ENCODE results near the gene CDYL2.
A peak's percentile ranks its signal among the peaks of the same experiment; 100 is the strongest.

Gene CDYL2

GRCh38 chr16:80804526-80805383, at the start of gene CDYL2:
CDYL2 (minus strand) TSS chr16:80804598; CDS start chr16:80804173, 425 bp downstream.
- no peaks in the 10 kb centered on the region for H3K36me3 ChIP-seq (ENCODE audit: insufficient read depth, low read depth, low read length)
- H3K9ac ChIP-seq (ENCODE audit: low read depth, low read length), result no peak within 1 kb of the TSS
- no peak within 1 kb of the TSS for H3K27ac ChIP-seq (ENCODE audit: low read length)
- no peaks in the 10 kb centered on the region for H3K4me1 ChIP-seq (ENCODE audit: insufficient read depth, low read length)
- H3K4me3 ChIP-seq (ENCODE audit: low read length), result peak within 1 kb of the TSS; percentile 62
- H3K27me3 ChIP-seq (ENCODE audit: insufficient read depth, low read length), result peaks cover 58% of the 10 kb centered on the region
- no peaks in the 10 kb centered on the region for H3K9me3 ChIP-seq (ENCODE audit: insufficient read depth, low read depth, low read length)

- Histone ChIP-seq H3K9ac (ENCODE audit: low read depth, low read length) (no peak overlapping the region), H3K27ac (ENCODE audit: low read length) (no peak overlapping the region), H3K9me3 (ENCODE audit: insufficient read depth, low read depth, low read length) (no peaks in the 10 kb centered on the region), H3K4me3 (ENCODE audit: low read length) (no peak overlapping the region), H3K36me3 (ENCODE audit: insufficient read depth, low read depth, low read length) (no peaks in the 10 kb centered on the region), H3K4me1 (ENCODE audit: insufficient read depth, low read length) (no peaks in the 10 kb centered on the region), H3K27me3 (ENCODE audit: insufficient read depth, low read length) (no peaks in the 10 kb centered on the region)
Observed at GRCh38 chr16:80852261-80852872, 48.0 kb upstream of the CDYL2 start.

GRCh38 chr16:80851831-80852230, 47.4 kb upstream of the CDYL2 start:
- Histone ChIP-seq H3K4me1 (ENCODE audit: insufficient read depth, low read length) (no peaks in the 10 kb centered on the region), H3K36me3 (ENCODE audit: insufficient read depth, low read depth, low read length) (no peaks in the 10 kb centered on the region), H3K9ac (ENCODE audit: low read depth, low read length) (no peak overlapping the region), H3K4me3 (ENCODE audit: low read length) (no peak overlapping the region), H3K9me3 (ENCODE audit: insufficient read depth, low read depth, low read length) (no peaks in the 10 kb centered on the region), H3K27me3 (ENCODE audit: insufficient read depth, low read length) (no peaks in the 10 kb centered on the region), H3K27ac (ENCODE audit: low read length) (no peak overlapping the region)

- Histone ChIP-seq H3K4me1 (ENCODE audit: insufficient read depth, low read length) (no peaks in the 10 kb centered on the region), H3K27ac (ENCODE audit: low read length) (no peak overlapping the region), H3K4me3 (ENCODE audit: low read length) (no peak overlapping the region)
Observed at GRCh38 chr16:80850757-80851156, 46.4 kb upstream of the CDYL2 start.

GRCh38 chr16:80848862-80849261, 44.5 kb upstream of the CDYL2 start:
- Histone ChIP-seq H3K36me3 (ENCODE audit: insufficient read depth, low read depth, low read length) (no peaks in the 10 kb centered on the region), H3K4me1 (ENCODE audit: insufficient read depth, low read length) (no peaks in the 10 kb centered on the region), H3K9ac (ENCODE audit: low read depth, low read length) (no peak overlapping the region), H3K4me3 (ENCODE audit: low read length) (no peak overlapping the region), H3K27ac (ENCODE audit: low read length) (no peak overlapping the region), H3K9me3 (ENCODE audit: insufficient read depth, low read depth, low read length) (no peaks in the 10 kb centered on the region), H3K27me3 (ENCODE audit: insufficient read depth, low read length) (no peaks in the 10 kb centered on the region)

More at GRCh38 chr16:80850757-80851156, 46.4 kb upstream of the CDYL2 start:
- Histone ChIP-seq H3K27me3 (ENCODE audit: insufficient read depth, low read length) (no peaks in the 10 kb centered on the region), H3K9ac (ENCODE audit: low read depth, low read length) (no peak overlapping the region), H3K36me3 (ENCODE audit: insufficient read depth, low read depth, low read length) (no peaks in the 10 kb centered on the region), H3K9me3 (ENCODE audit: insufficient read depth, low read depth, low read length) (no peaks in the 10 kb centered on the region)

GRCh38 chr16:80846680-80847079, 42.3 kb upstream of the CDYL2 start:
- no peak overlapping the region for H3K9ac ChIP-seq (ENCODE audit: low read depth, low read length)
- peaks cover 1% of the 10 kb centered on the region; the same call in 1 of the 2 replicates for H3K9me3 ChIP-seq (ENCODE audit: insufficient read depth, low read depth, low read length)
- H3K36me3 ChIP-seq (ENCODE audit: insufficient read depth, low read depth, low read length), result no peaks in the 10 kb centered on the region
- no peak overlapping the region for H3K4me3 ChIP-seq (ENCODE audit: low read length)
- H3K4me1 ChIP-seq (ENCODE audit: insufficient read depth, low read length), result no peaks in the 10 kb centered on the region
- H3K27me3 ChIP-seq (ENCODE audit: insufficient read depth, low read length), result no peaks in the 10 kb centered on the region; the same call in 1 of the 2 replicates
- no peak overlapping the region for H3K27ac ChIP-seq (ENCODE audit: low read length)

GRCh38 chr16:80846275-80846674, 41.9 kb upstream of the CDYL2 start:
- Histone ChIP-seq H3K4me3 (ENCODE audit: low read length) (no peak overlapping the region), H3K27me3 (ENCODE audit: insufficient read depth, low read length) (no peaks in the 10 kb centered on the region; the same call in 1 of the 2 replicates), H3K4me1 (ENCODE audit: insufficient read depth, low read length) (no peaks in the 10 kb centered on the region), H3K36me3 (ENCODE audit: insufficient read depth, low read depth, low read length) (no peaks in the 10 kb centered on the region), H3K9me3 (ENCODE audit: insufficient read depth, low read depth, low read length) (peaks cover 4% of the 10 kb centered on the region; the same call in 1 of the 2 replicates), H3K9ac (ENCODE audit: low read depth, low read length) (no peak overlapping the region), H3K27ac (ENCODE audit: low read length) (no peak overlapping the region)

GRCh38 chr16:80844395-80844794, 40.0 kb upstream of the CDYL2 start:
- Histone ChIP-seq H3K9ac (ENCODE audit: low read depth, low read length) (no peak overlapping the region), H3K4me3 (ENCODE audit: low read length) (no peak overlapping the region), H3K27me3 (ENCODE audit: insufficient read depth, low read length) (no peaks in the 10 kb centered on the region; the same call in 1 of the 2 replicates), H3K4me1 (ENCODE audit: insufficient read depth, low read length) (no peaks in the 10 kb centered on the region), H3K9me3 (ENCODE audit: insufficient read depth, low read depth, low read length) (peaks cover 4% of the 10 kb centered on the region; the same call in 1 of the 2 replicates), H3K27ac (ENCODE audit: low read length) (no peak overlapping the region), H3K36me3 (ENCODE audit: insufficient read depth, low read depth, low read length) (no peaks in the 10 kb centered on the region)

- Histone ChIP-seq H3K9ac (ENCODE audit: low read depth, low read length) (no peak overlapping the region), H3K4me3 (ENCODE audit: low read length) (no peak overlapping the region), H3K9me3 (ENCODE audit: insufficient read depth, low read depth, low read length) (peaks cover 4% of the 10 kb centered on the region; the same call in 1 of the 2 replicates), H3K27me3 (ENCODE audit: insufficient read depth, low read length) (no peaks in the 10 kb centered on the region; the same call in 1 of the 2 replicates), H3K36me3 (ENCODE audit: insufficient read depth, low read depth, low read length) (no peaks in the 10 kb centered on the region), H3K4me1 (ENCODE audit: insufficient read depth, low read length) (no peaks in the 10 kb centered on the region), H3K27ac (ENCODE audit: low read length) (no peak overlapping the region)
Observed at GRCh38 chr16:80841231-80841630, 36.8 kb upstream of the CDYL2 start.

- Histone ChIP-seq H3K27me3 (ENCODE audit: insufficient read depth, low read length) (no peaks in the 10 kb centered on the region; the same call in 1 of the 2 replicates), H3K9ac (ENCODE audit: low read depth, low read length) (no peak overlapping the region), H3K4me1 (ENCODE audit: insufficient read depth, low read length) (no peaks in the 10 kb centered on the region), H3K36me3 (ENCODE audit: insufficient read depth, low read depth, low read length) (no peaks in the 10 kb centered on the region), H3K4me3 (ENCODE audit: low read length) (no peak overlapping the region), H3K9me3 (ENCODE audit: insufficient read depth, low read depth, low read length) (peaks cover 4% of the 10 kb centered on the region; the same call in 1 of the 2 replicates), H3K27ac (ENCODE audit: low read length) (no peak overlapping the region)
Observed at GRCh38 chr16:80837533-80838147, 33.2 kb upstream of the CDYL2 start.

GRCh38 chr16:80836846-80837245, 32.4 kb upstream of the CDYL2 start:
- Histone ChIP-seq H3K36me3 (ENCODE audit: insufficient read depth, low read depth, low read length) (no peaks in the 10 kb centered on the region), H3K9me3 (ENCODE audit: insufficient read depth, low read depth, low read length) (peaks cover 4% of the 10 kb centered on the region; the same call in 1 of the 2 replicates), H3K4me3 (ENCODE audit: low read length) (no peak overlapping the region), H3K27ac (ENCODE audit: low read length) (no peak overlapping the region), H3K4me1 (ENCODE audit: insufficient read depth, low read length) (no peaks in the 10 kb centered on the region), H3K27me3 (ENCODE audit: insufficient read depth, low read length) (no peaks in the 10 kb centered on the region), H3K9ac (ENCODE audit: low read depth, low read length) (no peak overlapping the region)

All from iPS-20b (cell line).